ENCODE results near the gene FAR2. TPM values are rescaled to one million over a fixed set of nuclear protein-coding genes. Genes with fewer than 3 reads are reported as not detected.

The FAR2 gene
- total RNA-seq, 1 experiment from 2014 or later: 10.7 TPM

GRCh38 chr12:29160230-29160629 is 11.2 kb downstream of the FAR2 start:
- no peaks in the 10 kb centered on the region for H3K27me3 ChIP-seq (replicated peaks; ENCODE audit: insufficient read depth, low read depth, low read length, poor library complexity)
- H3K4me1 ChIP-seq (ENCODE audit: insufficient read depth, low read length, poor library complexity, severe bottlenecking): peaks cover 29% of the 10 kb centered on the region
- TF ChIP-seq EZH2 (IDR thresholded peaks at IDR 0.05; ENCODE audit: borderline replicate concordance, low read depth, low read length, poor library complexity, severe bottlenecking): no peak
- no peak for TF ChIP-seq CTCF (conservative IDR thresholded peaks at IDR 0.05; ENCODE audit: low read depth, low read length)
- intact Hi-C loops (cut with micrococcal nuclease; ENCODE audit: unreplicated experiment): no loop called here
- POLR2A ChIA-PET (ENCODE audit: low non-redundant PET): interaction anchor here (1.2 kb wide), 1 partner anchor 7 kb away, joined by 4 read pairs; no protein-coding TSS in a partner anchor
- H3K9me3 ChIP-seq (ENCODE audit: low read depth, low read length, poor library complexity, severe bottlenecking): no peaks in the 10 kb centered on the region
- DNase-seq (ENCODE audit: low spot score): peak; percentile 47
- no TSS peak for BruUV-seq (replicated peaks)
- H3K4me3 ChIP-seq (ENCODE audit: low read depth, low read length, poor library complexity, severe bottlenecking): no peak overlapping the region
- H3K27ac ChIP-seq (ENCODE audit: low read depth, low read length, poor library complexity, severe bottlenecking): peak overlapping the region; percentile 43
- H3K36me3 ChIP-seq (ENCODE audit: insufficient read depth, low read length, poor library complexity, severe bottlenecking): no peaks in the 10 kb centered on the region
- CTCF ChIA-PET: no interaction called here

DNA sequence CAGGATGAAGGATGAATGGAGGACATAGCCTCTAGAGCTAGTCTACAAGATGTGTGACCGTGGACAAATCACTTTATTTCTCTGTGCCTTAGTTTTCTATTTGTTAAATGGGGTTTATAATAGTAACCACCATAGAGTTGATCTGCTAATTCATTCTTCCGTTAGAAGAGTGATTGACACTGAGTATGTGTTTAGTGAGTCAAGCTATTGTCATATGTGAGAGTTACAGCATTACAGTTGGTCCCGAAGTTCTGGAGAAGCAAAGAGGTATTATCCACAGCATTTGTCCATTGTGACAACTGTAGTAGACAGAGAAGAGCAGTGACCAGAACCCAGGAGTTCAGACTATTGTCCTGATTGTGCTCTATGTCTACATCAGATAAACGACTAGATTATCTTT is 14.1 kb downstream of the FAR2 start:
- no peaks in the 10 kb centered on the region for H3K9me3 ChIP-seq (ENCODE audit: low read depth, low read length, poor library complexity, severe bottlenecking)
- no TSS peak for BruUV-seq (replicated peaks)
- ChIA-PET POLR2A (ENCODE audit: low non-redundant PET) (no interaction called here), CTCF (no interaction called here)
- H3K36me3 ChIP-seq (ENCODE audit: insufficient read depth, low read length, poor library complexity, severe bottlenecking): no peaks in the 10 kb centered on the region
- H3K4me3 ChIP-seq (ENCODE audit: low read depth, low read length, poor library complexity, severe bottlenecking): no peak overlapping the region
- TF ChIP-seq CTCF (conservative IDR thresholded peaks at IDR 0.05; ENCODE audit: low read depth, low read length): no peak
- TF ChIP-seq EZH2 (IDR thresholded peaks at IDR 0.05; ENCODE audit: borderline replicate concordance, low read depth, low read length, poor library complexity, severe bottlenecking): no peak
- H3K27me3 ChIP-seq (replicated peaks; ENCODE audit: insufficient read depth, low read depth, low read length, poor library complexity): no peaks in the 10 kb centered on the region
- intact Hi-C loops (cut with micrococcal nuclease; ENCODE audit: unreplicated experiment): no loop called here
- H3K27ac ChIP-seq (ENCODE audit: low read depth, low read length, poor library complexity, severe bottlenecking): no peak overlapping the region
- DNase-seq (ENCODE audit: low spot score): no peak
- peaks cover 34% of the 10 kb centered on the region for H3K4me1 ChIP-seq (ENCODE audit: insufficient read depth, low read length, poor library complexity, severe bottlenecking)

- no peak for TF ChIP-seq CTCF (conservative IDR thresholded peaks at IDR 0.05; ENCODE audit: low read depth, low read length)
- no peak for TF ChIP-seq EZH2 (IDR thresholded peaks at IDR 0.05; ENCODE audit: borderline replicate concordance, low read depth, low read length, poor library complexity, severe bottlenecking)
- intact Hi-C loops (cut with micrococcal nuclease; ENCODE audit: unreplicated experiment): no loop called here
- H3K27me3 ChIP-seq (replicated peaks; ENCODE audit: insufficient read depth, low read depth, low read length, poor library complexity): no peaks in the 10 kb centered on the region
- BruUV-seq (replicated peaks): no TSS peak
- CTCF ChIA-PET: no interaction called here
- peaks cover 31% of the 10 kb centered on the region for H3K4me1 ChIP-seq (ENCODE audit: insufficient read depth, low read length, poor library complexity, severe bottlenecking)
- no peaks in the 10 kb centered on the region for H3K36me3 ChIP-seq (ENCODE audit: insufficient read depth, low read length, poor library complexity, severe bottlenecking)
- H3K27ac ChIP-seq (ENCODE audit: low read depth, low read length, poor library complexity, severe bottlenecking): peak overlapping the region; percentile 70
- peak; percentile 76 for DNase-seq (ENCODE audit: low spot score)
- no peaks in the 10 kb centered on the region for H3K9me3 ChIP-seq (ENCODE audit: low read depth, low read length, poor library complexity, severe bottlenecking)
- H3K4me3 ChIP-seq (ENCODE audit: low read depth, low read length, poor library complexity, severe bottlenecking): no peak overlapping the region
- POLR2A ChIA-PET (ENCODE audit: low non-redundant PET): no interaction called here
Measured at GRCh38 chr12:29164477-29165393, 15.7 kb downstream of the FAR2 start.
